LNCAP (cell line): Measurements from ENCODE around the gene THBD.

Experiments used
- TF ChIP-seq, protein P1 (sequence below): fragments of 450-650 bp; IDR thresholded peaks from 2 replicates; pipeline ENCODE4 v1.5.1; 2017; ENCODE audit warnings: mild to moderate bottlenecking

Gene THBD

DNA sequence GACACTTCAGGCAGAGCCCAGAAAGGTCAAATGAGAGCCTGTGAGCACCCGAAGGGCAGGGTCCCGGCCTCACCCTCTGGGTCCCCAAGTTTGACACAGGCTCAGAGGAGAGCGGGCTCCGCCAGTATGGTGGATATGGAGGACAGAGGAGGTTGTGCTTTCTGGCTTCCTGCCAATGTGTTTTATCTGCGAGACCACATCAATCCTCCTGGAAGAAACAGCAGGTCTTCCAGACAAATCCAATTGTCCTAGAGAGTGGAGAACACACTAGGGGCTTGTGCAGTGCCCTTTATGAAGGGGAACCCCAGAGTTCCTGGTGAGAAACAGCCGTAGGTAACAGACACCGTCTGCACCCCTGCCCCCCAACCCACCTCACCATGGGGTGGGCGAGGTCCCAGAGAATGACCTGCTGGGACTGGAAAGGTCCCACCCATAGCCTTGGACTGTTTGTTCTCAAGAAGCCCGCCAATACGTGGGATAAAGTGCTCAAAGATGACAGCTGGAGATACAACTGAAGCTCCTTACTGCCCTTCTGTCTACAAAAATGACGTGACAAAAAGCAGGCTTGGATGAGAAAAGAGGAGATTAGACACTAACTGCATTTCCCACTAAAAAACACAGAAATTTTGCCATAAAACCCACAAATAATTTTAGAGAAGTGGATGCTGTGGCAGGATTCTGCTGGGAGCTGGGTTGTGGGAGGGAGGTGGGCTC is 38.3 kb downstream of the THBD start:
- TF ChIP-seq, protein P1, sequence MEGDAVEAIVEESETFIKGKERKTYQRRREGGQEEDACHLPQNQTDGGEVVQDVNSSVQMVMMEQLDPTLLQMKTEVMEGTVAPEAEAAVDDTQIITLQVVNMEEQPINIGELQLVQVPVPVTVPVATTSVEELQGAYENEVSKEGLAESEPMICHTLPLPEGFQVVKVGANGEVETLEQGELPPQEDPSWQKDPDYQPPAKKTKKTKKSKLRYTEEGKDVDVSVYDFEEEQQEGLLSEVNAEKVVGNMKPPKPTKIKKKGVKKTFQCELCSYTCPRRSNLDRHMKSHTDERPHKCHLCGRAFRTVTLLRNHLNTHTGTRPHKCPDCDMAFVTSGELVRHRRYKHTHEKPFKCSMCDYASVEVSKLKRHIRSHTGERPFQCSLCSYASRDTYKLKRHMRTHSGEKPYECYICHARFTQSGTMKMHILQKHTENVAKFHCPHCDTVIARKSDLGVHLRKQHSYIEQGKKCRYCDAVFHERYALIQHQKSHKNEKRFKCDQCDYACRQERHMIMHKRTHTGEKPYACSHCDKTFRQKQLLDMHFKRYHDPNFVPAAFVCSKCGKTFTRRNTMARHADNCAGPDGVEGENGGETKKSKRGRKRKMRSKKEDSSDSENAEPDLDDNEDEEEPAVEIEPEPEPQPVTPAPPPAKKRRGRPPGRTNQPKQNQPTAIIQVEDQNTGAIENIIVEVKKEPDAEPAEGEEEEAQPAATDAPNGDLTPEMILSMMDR, result no peak

GRCh38 chr20:23010096-23010495 is 39.4 kb downstream of the THBD start:
- TF ChIP-seq, protein P1, result no peak

DNA sequence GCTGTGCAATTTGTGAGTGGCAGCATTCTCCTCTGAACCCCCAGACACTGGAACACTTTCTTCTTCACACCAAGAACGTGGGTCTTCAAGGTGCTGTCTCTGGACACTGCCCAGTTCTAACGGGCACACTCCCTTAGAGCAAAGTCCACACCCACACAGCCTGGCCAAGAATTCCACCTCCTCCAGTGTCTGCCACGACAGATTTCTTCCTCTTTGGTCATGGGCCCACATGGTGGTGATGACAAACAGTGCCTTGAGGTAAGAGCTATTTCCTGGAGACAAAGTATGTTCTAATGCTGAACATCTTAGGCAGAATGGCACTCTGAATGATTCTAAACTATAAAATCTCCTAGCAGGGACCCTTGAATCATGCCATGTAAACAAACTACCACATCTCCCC is 39.8 kb downstream of the THBD start:
- TF ChIP-seq, protein P1, result no peak

- TF ChIP-seq, protein P1, result no peak
These were observed 40.8 kb downstream of the THBD start for GRCh38 chr20:23008667-23009066.

GRCh38 chr20:23007886-23008655 is 41.4 kb downstream of the THBD start:
- TF ChIP-seq, protein P1, result no peak

DNA sequence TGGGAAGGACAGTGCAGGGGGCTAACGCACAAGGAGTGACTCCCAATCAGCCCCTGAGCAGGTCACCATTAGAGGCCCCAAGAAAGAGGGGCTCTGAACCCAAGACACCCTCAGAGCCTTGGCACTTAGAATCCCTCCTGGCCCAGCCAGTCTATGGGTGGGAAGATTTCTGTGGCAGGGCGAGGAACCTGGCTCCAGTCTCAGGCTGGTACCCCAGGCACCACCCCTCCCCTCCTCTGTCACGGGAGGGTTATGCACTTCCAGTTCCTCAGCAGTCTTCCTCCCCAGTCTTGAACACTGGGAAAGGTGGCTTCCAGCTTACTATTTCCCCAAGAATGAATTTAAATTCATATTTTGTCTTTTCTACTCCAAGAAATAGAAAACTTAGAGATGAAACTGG is 42.0 kb downstream of the THBD start:
- TF ChIP-seq, protein P1, result no peak

DNA sequence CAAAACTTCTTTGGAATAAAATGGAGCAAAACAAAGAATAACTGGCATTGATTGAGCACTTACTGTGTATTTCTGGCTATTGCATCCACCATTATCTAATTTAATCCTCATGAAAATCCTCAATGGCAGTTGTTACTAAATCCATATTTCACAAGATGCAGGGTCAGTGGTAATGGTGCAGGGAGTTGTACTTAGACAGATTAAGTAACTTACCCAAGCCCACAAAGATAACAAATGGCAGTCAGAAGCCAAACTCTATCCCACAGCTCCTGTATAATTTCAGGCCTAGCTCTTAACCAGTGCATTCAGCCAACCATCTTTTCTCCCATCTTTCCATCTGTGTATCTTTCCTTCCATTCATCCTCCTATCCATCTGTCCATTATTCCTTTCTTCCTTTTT is 43.7 kb downstream of the THBD start:
- TF ChIP-seq, protein P1, result no peak
